Keratinocyte (primary cell): ENCODE measurements around the gene THSD7B.

ENCODE experiments used
- EZH2 ChIP-seq: IDR thresholded peaks from one replicate; pipeline ENCODE4 v1.6.1; 2012; ENCODE audit warnings: inconsistent platforms, mild to moderate bottlenecking, low read length, moderate library complexity
- TF ChIP-seq, protein P1 (sequence below), 3 experiments: IDR thresholded peaks in 1 of 3; conservative IDR thresholded peaks in 1 of 3; optimal IDR thresholded peaks in 1 of 3; 2 replicates in 2 of 3; 3 replicates in 1 of 3; pipeline versions ENCODE3 to v1.5.1; 2011; ENCODE audit warnings: low read length in 3 of 3, mild to moderate bottlenecking in 3 of 3, moderate library complexity in 2 of 3, control low read depth in 1 of 3, inconsistent platforms in 1 of 3; ENCODE audit not compliant: insufficient read depth in 2 of 3; ENCODE audit errors: extremely low read depth in 1 of 3

DNA sequence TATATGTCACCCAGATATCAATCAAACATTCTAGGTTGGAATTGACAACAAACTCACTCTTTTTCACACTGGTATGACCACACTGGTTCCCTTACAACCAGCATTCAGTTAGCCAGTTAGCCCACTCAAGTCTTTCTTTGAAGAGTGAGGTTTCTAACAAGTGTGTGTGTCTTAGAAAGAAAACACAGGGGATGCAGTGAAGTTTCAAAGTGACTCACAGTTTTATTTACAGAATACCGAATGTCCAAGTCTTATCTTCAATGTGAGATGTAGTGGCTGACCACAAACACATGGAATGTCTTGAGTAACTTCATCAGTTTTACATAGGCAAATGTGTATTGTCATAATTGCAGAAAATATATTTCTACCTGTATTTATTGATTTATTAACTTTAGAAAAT is 924.2 kb downstream of the THSD7B start:
- TF ChIP-seq, protein P1, sequence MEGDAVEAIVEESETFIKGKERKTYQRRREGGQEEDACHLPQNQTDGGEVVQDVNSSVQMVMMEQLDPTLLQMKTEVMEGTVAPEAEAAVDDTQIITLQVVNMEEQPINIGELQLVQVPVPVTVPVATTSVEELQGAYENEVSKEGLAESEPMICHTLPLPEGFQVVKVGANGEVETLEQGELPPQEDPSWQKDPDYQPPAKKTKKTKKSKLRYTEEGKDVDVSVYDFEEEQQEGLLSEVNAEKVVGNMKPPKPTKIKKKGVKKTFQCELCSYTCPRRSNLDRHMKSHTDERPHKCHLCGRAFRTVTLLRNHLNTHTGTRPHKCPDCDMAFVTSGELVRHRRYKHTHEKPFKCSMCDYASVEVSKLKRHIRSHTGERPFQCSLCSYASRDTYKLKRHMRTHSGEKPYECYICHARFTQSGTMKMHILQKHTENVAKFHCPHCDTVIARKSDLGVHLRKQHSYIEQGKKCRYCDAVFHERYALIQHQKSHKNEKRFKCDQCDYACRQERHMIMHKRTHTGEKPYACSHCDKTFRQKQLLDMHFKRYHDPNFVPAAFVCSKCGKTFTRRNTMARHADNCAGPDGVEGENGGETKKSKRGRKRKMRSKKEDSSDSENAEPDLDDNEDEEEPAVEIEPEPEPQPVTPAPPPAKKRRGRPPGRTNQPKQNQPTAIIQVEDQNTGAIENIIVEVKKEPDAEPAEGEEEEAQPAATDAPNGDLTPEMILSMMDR (optimal IDR thresholded peaks at IDR 0.05 in 1 of 3, IDR thresholded peaks at IDR 0.05 in 1 of 3, conservative IDR thresholded peaks at IDR 0.05 in 1 of 3; ENCODE audit: extremely low read depth in 1 of 3, insufficient read depth in 2 of 3, low read length in 3 of 3): no peak
- TF ChIP-seq EZH2: no peak
